Stimulated activated CD4-positive, alpha-beta T cell treated with anti-CD3 and anti-CD28 coated beads, Interleukin-1b, Interleukin-23, amount 100 ng/mL, for 4 hours (primary cell): Measurements from ENCODE around the gene LRRK1.

Source experiments
- DNase-seq, 2 donors: peaks; one replicate each; pipeline ENCODE4 v3.0.0-alpha.2; 2020; ENCODE audit warnings: low read depth in 2 of 2

LRRK1 gene

DNA sequence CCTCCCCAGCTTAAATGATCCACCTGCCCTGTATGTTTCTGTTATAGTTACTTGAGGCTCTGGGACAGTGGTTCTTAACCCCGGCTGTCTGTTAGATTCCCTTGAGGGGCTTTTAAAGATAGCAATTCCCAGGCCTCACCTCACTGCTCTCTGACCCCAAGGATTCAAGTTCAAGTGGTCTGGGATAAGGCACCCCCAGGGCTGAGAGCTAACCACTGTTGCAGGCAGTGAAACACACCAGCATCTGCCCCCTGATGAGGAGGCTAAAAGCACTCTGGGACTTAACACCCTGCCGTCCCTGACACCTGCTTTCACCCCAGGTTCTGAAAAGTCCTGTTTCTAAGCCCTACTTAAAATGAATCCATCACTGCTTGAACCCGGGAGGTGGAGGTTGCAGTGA is 103.7 kb downstream of the LRRK1 start:
- no peak for DNase-seq

DNA sequence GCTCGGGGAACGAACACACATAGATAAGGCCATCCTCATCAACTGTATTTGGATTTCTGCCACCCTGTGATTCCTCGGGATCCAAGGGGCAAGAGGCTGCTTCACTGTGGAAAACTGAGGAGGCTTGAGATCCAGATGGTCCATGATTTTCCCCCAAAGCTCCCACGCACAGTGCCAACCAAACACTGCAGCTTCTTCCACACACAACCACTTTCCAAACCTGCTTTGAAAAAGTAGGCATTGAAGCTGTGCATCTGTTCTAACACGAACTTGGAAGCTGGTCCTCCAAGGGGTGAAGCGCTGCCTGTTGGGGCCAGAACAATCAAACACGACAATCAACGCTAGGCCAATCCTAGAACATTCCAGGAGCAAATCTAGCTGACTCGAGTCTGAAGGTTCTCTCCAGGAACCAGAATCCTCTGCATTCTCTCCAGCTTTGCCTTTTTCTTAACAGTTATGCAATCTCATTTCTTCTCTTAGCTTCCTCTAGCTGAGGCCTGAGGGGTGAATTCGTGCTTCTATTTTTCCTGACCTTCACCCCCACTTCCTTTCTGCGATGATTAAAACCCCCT is 104.4 kb downstream of the LRRK1 start:
- DNase-seq = no peak

DNA sequence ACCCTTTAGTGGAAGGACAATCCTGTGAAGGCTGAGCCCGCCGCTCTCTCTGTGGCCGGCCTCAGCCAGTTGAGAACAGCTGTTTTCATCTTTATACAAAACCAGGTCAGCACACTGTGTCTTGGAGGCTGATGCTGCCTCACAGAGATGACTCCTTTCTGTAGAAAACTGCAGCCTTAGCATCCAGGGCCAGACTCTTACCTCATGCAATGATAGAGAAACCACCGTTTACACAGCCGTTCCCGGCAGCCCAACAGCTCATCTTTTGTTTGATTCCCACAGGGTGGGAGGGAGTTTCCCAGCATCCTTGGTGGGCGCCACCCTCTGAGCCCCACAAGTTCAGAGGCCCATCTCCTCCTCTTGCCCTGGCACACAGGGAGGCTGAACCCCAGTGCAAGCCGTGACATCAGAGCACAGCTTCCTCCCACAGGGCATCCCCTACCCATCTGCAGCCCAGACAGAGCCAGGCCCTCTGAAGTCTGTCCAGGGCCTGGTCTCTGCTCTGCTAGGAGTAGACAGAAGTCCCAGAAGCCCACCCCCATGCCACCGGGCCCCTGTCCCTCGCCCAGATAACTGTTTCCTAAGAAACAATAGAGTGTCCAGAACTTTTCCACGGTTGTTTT is 105.0 kb downstream of the LRRK1 start:
- no peak for DNase-seq

DNA sequence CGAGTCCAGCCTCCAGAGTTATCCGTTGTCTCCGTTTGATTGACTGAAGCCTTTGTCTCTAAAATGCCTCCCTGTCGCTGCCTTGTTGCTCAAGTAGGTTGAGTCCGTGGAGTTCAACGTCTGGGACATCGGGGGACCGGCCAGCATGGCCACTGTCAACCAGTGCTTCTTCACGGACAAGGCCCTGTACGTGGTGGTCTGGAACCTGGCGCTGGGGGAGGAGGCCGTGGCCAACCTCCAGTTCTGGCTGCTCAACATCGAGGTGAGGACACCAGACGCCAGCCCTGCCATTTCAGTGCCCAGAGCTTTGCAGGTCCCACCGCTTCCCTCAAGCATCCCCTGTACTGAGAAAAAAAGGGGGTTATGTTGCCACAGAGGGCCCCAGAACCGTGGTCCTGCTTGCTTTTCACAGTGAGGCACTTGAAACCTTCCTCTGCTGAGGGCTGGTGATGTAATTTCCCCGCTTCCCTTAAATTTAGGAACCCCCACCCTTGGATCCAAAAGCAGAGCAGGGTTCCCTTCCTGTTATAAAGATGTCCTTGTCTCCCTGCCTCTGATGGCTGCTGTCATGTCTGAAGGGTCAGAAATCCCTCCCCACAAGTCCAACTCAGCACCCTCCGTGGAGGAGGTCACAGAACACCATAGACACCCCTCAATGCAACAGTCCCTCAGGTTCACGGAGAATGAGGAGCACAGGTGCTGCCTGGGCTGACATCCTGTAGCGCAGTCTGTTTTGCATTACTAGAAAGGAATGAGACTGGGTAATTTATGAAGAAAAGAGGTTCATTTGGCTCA is 105.7 kb downstream of the LRRK1 start:
- no peak for DNase-seq

DNA sequence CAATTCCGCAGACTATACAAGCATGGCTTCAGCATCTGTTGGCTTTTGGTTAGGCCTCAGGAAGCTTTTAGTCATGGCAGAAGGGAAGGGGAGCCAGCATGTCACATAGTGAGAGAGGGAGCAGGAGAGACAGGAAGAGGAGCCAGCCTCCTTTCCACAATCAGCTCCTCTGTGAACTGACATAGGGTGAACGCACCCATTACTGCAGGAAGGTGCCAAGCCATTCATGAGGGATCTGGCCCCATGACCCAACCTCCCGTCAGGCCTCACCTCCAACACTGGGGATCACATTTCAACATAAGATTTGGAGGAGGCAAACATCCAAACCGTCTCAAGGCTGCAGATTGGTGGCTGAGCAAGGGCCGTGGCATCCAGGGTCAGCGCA is 106.3 kb downstream of the LRRK1 start:
- DNase-seq = no peak

DNA sequence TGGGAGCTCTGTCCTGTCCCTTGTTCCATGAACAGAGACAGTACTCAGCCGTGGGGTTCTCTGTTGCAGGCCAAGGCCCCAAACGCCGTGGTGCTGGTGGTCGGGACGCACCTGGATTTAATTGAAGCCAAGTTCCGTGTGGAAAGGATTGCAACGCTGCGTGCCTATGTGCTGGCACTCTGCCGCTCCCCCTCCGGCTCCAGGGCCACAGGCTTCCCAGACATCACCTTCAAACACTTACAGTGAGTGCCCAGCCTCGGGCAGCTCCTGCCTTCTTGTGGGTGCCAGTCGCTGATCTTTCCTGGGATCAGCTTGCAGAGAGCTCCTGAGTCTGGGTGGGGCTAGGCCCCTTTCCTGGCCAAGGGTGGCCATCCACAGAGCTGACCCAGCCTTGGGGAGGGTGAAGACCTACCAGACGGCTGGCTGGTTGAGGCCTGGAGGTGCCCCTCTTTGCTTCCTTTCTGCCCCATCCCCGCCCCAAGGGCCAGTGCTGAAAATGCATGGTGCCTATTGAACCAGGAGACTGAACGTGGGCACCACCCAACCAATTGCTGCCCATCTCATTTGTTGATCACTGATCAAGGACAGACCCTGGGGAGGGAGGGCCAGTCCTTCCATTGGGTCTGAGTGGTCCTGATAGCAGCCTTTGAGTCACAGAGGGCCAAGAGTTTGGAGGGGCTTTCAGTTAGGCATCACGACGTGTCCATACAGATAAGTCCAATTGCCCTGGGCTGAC is 106.9 kb downstream of the LRRK1 start:
- no peak for DNase-seq

DNA sequence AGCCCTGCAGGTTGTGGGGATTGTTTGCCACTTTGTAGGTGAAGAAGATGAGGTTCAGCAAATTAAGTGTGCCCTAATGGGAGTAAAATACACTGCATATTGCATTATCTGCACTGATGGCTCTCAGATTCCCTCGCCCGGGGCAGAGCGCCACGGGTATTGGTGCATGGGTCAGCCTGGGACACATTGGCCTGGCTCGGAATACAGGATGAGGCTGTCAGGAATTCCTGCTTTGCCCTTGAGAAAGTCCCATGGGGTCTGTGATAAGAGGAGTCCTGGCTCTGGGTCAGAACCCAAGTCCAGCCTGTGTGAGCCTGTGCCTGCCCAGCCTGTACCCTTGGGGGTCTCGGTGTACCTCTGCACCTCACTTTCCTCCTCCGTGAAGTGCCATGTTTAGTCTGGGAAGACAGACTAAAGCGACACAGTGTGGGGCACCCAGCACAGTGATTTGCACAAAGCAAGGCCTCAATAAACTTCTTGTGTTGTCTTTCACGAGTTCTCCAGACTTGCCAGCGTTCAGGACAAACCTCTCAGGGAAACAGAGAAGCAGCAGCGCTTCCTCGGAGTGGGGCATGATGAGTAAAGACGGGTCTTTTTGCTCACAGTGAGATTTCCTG is 107.6 kb downstream of the LRRK1 start:
- no peak for DNase-seq

DNA sequence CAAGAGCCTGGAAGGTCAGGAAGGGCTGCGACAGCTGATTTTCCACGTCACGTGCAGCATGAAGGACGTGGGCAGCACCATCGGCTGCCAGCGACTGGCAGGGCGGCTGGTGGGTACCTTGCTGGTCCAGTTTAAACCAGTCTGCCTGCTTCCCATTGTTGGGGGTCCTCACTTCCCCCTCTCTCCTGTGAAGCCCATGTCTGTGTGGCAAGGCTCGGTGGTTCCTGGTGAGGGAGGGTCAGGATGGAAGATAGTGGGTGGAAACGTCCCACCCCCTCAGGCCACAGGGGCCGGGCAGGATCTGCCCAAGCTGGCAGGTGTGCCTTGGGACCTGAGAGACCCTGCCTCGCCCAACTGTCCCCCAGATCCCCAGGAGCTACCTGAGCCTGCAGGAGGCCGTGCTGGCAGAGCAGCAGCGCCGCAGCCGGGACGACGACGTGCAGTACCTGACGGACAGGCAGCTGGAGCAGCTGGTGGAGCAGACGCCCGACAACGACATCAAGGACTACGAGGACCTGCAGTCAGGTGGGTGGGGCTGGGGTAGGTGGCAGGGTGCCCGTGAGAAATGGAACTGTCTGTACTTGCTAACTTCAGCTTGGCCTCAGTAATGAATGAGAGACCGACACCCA is 108.2 kb downstream of the LRRK1 start:
- DNase-seq = no peak

DNA sequence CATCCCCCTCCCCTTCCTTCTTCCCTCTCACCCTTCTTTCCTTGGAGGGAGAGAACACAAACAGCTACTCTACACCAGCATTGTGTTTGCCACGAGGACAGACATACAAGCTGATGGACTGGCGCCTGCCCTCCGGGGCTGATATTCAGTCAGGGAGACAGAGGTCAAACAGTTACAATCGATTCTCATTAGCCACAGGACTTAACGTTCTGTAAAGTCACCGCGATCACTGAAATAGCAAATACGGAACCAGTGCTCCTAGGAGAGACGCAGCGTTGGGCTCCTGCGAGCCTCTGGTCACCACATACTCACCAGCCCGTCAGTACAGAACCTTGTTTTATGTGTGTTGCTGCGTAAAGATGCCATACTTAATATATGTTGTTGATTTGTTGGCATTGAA is 108.8 kb downstream of the LRRK1 start:
- no peak for DNase-seq

DNA sequence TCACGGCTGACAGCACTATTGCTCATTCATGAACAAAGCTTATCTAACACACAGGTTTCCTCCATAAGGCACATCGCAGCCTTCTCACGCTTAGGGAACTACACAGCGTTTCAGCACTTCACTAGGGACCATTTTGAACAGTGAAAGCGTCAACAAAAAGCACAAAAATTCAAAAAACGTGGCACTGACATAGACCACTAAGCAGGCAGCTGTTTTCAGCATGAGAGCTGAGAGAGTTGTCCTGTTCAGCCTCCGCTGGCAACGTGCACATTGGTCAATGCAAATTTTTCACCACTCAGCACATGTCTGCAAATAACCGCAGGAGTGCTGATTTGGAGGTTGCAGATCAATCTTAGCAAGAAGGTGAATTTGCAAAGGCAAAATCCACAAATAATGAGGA is 109.2 kb downstream of the LRRK1 start:
- DNase-seq = no peak

DNA sequence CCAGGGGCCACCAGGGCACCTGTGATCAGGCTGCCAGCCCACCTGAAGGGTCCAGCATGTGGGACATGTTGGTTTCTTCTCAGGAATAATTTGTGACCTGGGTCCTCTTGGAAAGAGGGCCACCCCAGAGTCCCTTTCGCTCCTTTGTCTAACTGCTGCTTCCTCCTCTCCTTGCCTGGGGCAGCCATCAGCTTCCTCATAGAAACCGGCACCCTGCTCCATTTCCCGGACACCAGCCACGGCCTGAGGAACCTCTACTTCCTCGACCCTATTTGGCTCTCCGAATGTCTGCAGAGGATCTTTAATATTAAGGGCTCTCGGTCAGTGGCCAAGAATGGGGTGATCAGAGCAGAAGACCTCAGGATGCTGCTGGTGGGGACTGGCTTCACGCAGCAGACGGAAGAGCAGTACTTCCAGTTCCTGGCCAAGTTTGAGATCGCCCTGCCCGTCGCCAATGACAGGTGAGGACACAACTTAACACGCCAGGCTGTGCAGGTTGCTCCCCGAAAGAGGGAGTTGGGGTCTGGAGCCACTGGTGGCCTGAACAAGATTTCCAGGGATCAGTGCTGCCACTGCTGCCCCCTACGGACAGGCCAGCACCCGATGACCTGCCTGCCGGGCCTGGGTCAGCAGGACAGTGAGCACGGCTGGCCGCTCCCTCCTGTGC is 109.7 kb downstream of the LRRK1 start:
- no peak for DNase-seq

DNA sequence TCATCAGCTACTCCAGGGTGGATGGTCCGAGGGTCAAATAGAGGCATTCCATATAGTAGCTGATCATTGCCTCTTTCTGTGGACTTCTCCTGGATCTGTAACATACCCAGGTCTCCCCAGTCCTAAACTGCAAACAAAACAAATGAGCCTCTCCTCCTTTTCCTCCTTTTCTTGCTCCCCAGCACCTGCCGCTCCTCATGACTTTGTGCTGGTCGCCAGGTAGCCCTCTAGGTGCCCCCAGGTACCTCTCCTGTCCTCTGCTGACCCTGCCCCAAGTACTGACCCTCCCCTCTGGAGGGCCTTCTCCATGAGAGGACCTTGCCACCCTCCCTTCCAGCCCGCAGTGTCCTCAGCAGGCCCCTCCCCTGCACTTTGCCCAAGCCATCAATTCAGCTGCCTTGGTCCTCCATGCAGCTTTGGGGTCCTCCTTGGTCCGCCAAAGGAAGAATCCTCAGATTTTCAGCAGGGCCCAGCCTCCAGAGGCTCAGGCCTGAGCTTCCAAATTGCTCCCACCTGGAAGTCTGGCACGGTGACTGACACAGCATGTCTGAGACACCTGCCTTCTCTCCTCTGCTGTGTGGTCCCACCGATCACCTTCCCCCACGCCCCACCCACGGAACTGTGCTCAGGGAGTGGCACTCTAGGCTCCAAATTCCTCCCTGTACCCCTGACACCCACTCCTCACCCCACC is 111.0 kb downstream of the LRRK1 start:
- no peak for DNase-seq

DNA sequence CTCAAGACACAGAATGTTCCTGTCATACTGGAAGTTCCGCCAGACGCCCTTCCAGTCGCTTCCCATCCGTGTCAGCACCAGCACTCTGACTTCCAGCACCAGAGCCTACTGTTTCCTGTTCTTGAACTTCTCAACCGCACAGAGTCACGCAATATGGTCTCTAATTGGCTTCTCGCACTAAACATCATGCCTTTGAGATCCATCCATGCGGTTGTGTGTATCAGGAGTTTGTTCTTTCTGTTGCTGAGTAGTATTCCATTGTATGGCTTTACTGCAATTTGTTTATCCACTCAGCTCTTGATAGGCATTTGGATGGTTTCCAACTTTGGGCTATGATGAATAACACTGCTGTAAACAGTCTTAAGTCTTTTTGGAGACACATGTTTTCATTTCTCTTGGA is 112.1 kb downstream of the LRRK1 start:
- no peak for DNase-seq

DNA sequence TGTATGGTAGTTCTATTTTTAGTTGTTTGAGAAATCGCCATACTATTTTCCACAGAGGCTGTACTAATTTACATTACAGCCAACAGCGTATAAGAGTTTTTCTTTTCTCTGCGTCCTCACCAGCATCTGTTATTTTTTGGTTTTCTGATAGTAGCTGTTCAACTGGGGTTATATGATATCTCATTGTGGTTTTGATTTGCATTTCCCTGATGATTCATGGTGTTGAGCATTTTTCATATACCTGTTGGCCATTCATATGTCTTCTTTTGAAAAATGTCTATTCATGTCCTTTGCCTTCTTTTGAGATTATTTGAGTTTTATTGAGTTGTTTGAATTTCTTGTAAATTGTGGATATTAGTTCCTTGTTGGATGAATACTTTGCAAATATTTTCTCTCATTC is 114.6 kb downstream of the LRRK1 start:
- no peak for DNase-seq

DNA sequence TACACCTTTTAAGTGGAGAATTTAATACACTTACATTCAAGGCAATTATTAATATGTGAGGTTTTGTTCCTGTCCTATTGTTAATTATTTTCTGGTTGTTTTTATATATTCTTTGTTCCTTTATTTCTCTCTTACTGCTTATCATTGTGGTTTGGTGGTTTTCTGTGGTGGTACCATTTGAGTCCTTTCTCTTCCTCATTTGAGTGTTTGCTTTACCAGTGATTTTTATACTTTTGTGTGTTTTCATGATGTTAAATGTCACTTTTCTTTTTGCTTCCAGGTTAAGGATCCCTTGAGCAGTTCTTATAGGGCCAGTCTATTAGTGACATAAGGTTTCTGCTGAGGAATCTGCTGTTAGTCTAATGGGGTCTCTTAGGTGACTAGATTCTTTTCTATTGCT is 116.5 kb downstream of the LRRK1 start:
- DNase-seq = no peak

DNA sequence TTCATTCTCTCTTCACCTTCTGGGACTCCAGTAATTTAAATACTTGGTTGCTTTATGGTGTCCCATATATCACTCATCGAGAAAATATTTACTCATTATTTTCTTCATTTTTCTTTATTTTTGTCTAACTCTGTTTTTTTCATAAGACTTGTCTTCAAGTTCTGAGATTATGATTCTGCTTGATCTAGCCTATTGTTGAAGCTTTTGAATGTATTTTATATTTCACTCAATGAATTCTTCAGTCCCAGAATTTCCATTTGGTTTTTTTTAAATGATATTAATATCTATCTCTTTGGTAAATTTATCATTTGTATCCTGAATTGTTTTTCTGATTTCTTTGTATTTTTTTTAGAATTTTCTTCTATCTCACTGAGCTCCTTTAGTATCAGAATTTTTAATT is 117.0 kb downstream of the LRRK1 start:
- DNase-seq = no peak

DNA sequence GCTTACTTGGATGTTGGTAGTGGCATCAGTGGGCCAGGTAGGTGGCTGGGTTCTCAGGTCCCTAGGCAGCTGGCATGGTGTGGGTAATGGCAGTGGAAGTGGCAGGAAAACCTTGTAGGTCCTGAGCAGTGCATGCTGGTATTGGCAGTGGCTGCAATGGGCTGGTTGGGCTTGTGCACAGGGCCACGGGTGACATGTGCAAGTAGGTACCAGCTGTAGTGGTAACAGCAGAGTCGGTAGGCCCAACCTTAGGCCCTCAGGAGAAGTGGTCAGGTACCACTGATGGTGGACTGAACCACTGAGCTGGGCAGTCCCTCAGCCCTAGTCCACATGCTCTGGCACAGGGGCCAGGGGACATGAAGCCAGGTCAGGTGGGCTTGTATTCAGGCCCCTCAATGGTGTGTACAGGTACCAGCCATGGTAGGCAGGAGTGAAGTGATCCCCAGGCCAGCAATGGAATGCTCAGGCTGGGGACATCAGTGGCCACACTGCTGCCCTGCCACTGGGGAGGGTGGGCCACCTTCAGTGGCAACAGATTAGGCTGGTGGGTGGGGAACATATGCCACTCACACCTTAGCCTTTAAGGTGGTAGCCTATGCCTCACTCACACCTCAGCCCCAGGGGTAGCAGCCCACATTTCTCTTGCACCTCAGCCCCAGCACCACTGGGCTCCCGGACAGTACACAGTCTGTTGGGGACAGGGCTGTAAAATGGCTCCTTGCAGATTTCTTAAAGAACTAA is 118.1 kb downstream of the LRRK1 start:
- no peak for DNase-seq

DNA sequence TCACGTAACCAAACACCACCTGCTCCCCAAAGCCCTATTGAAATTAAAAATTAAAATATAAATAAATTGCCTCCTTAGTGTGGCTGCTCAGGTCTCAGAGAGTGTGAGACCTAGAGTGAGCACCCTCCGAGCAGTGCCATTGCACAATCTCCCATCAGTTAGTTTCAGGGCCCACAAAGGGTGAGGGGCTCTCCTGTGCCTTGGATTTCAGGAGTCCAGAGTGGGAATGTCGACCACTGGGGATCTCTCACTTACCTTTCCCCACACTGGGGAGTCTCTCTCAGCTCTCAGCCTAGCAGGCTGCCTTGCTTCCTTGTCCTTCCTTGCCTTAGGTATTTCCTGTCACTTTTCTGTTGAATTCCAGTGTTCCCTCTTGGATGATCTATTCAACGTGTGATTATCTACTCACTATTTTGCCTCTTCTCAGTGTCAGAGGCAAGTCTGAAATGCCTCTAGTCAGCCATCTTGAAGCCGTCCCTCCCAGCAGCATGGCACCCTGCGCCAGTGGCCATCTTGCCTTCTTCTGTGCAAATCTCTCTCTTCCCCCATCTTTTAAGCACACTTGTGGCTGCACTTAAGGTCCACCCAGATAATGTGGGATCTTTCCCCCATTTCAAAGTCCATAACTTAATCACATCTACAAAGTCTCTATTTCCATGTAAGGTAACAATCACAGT is 119.3 kb downstream of the LRRK1 start:
- DNase-seq = no peak

DNA sequence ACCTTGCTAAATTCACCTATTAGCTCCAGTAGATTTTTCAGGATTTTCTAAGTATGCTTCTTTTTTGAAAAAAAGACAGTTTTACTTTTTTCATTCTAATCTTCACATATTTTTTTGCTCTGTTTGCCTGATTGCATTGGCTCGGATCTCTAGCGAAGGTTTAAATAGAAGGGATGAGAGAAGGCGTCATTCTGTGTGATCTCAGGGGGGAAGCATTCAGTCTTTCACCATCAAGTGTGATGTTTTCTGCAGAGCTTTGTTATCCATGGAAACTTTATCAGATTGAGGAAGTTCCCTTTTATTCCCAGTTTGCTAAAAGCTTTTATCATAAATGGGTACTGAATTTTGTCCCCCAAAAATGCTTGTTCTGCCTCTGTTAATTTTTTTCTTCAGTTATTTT is 120.3 kb downstream of the LRRK1 start:
- DNase-seq = no peak
